GM12892 (cell line): ENCODE measurements around the gene G2E3.

Source experiments
- POLR2A ChIP-seq: IDR thresholded peaks from 2 replicates; pipeline ENCODE4 v1.6.1; 2011; ENCODE audit warnings: low read depth, low read length, control low read depth
- POLR2AphosphoS5 ChIP-seq: IDR thresholded peaks from 2 replicates; pipeline ENCODE4 v1.6.1; 2011; ENCODE audit warnings: low read depth, low read length, control low read depth
- TAF1 ChIP-seq: IDR thresholded peaks from 2 replicates; pipeline ENCODE4 v1.6.1; 2011; ENCODE audit warnings: low read depth, mild to moderate bottlenecking, control low read depth, low read length, borderline replicate concordance

- TF ChIP-seq POLR2A (no peak), POLR2AphosphoS5 (no peak), TAF1 (no peak)
Observed at GRCh38 chr14:30573966-30574365, 15.0 kb downstream of the G2E3 start.
